GM12878 (cell line): ENCODE results near the gene AHCYL2. TPM values are rescaled to one million over a fixed set of nuclear protein-coding genes. Genes with fewer than 3 reads are reported as not detected.

ENCODE experiments used
- ATAC-seq: fragments of 200-7000 bp; cut with Tn5 transposase; 3 replicates; pipeline ENCODE4 v1.9.1; 2020; ENCODE audit warnings: mild to moderate bottlenecking, moderate library complexity
- BruUV-seq: library from RNA; stranded (reverse); fragments of 400-500 nt; replicated peaks from 2 replicates; lab custom pipeline; 2021; lab: Mats Ljungman, UMichigan
- CTCF ChIA-PET: fragments of 300-600 bp; sonication (Branson Sonifier 250); formaldehyde crosslinking; extraction: SDS; loops from one replicate; lab custom pipeline; 2021; ENCODE audit warnings: inconsistent platforms; lab: Yijun Ruan, JAX
- POLR2A ChIA-PET: fragments of 350-600 bp; formaldehyde crosslinking; extraction: SDS; loops from one replicate; lab custom pipeline; 2021; ENCODE audit warnings: inconsistent platforms; lab: Charles Lee
- RAD21 ChIA-PET: fragments of 300-600 bp; sonication (Branson Sonifier 250); formaldehyde crosslinking; loops from one replicate; lab custom pipeline; 2023; ENCODE audit warnings: antibody characterized with exemption; ENCODE audit not compliant: unreplicated experiment; lab: Charles Lee
- SMC1A ChIA-PET: fragments of 300-600 bp; sonication (Branson Sonifier 250); formaldehyde crosslinking; loops from one replicate; lab custom pipeline; 2023; ENCODE audit not compliant: unreplicated experiment, uncharacterized antibody; lab: Charles Lee
- DNase-seq: peaks from one replicate; pipeline ENCODE4 v3.0.0-alpha.2; 2011; ENCODE audit warnings: low read depth, low spot score
- FAIRE-seq: peaks from 3 replicates; lab custom pipeline; 2011; peaks lifted over from hg19 to GRCh38; lab: Jason Lieb, UNC
- H2AFZ ChIP-seq: 2 replicates; pipeline ENCODE4 v1.6.0; 2011; ENCODE audit warnings: low read depth, low read length, control low read depth; ENCODE audit not compliant: control insufficient read depth
- H3K27ac ChIP-seq: 2 replicates; pipeline ENCODE4 v1.5.1; 2011; ENCODE audit warnings: control low read depth; ENCODE audit not compliant: control insufficient read depth, insufficient read depth
- H3K27me3 ChIP-seq, 2 experiments: replicated peaks in 1 of 2; 2 replicates each; pipeline versions ENCODE4 v1.6.0 to v1.6.1; 2011; ENCODE audit warnings: low read length in 1 of 2; ENCODE audit not compliant: control insufficient read depth in 2 of 2, insufficient read depth in 2 of 2
- H3K36me3 ChIP-seq, 2 experiments: 2 replicates each; pipeline ENCODE4 v1.5.1; 2011; ENCODE audit warnings: low read length in 1 of 2; ENCODE audit not compliant: control insufficient read depth in 2 of 2, insufficient read depth in 2 of 2
- H3K4me1 ChIP-seq: 2 replicates; pipeline ENCODE4 v1.6.1; 2011; ENCODE audit warnings: mild to moderate bottlenecking, low read length, moderate library complexity, mixed read lengths; ENCODE audit not compliant: control insufficient read depth, insufficient read depth
- H3K4me2 ChIP-seq: 2 replicates; pipeline ENCODE4 v1.6.0; 2011; ENCODE audit warnings: control low read depth; ENCODE audit not compliant: control insufficient read depth, insufficient read depth
- H3K4me3 ChIP-seq: fragments of 200-600 bp; sonication (generic); 2 replicates; pipeline ENCODE4 v1.5.1; 2016
- H3K79me2 ChIP-seq: 2 replicates; pipeline ENCODE4 v1.6.0; 2011; ENCODE audit warnings: low read length; ENCODE audit not compliant: control insufficient read depth, insufficient read depth
- H3K9ac ChIP-seq: 2 replicates; pipeline ENCODE4 v1.8.0; 2011; ENCODE audit warnings: low read length, control low read depth, mixed read lengths; ENCODE audit not compliant: control insufficient read depth, insufficient read depth
- H3K9me3 ChIP-seq: replicated peaks from 3 replicates; pipeline ENCODE4 v1.5.1; 2011; ENCODE audit warnings: mild to moderate bottlenecking, low read length; ENCODE audit not compliant: control insufficient read depth, insufficient read depth
- H4K20me1 ChIP-seq: 2 replicates; pipeline ENCODE4 v1.6.0; 2011; ENCODE audit not compliant: control insufficient read depth, insufficient read depth
- ASH2L ChIP-seq: fragments of 300-600, 200-600 bp; sonication (generic); IDR thresholded peaks from 2 replicates; pipeline ENCODE4 v1.6.1; 2017; ENCODE audit warnings: low read depth, mild to moderate bottlenecking, borderline replicate concordance
- MTA3 ChIP-seq: IDR thresholded peaks from 2 replicates; pipeline ENCODE4 v1.6.1; 2012; ENCODE audit warnings: low read length, inconsistent platforms, borderline replicate concordance
- NR2C1 ChIP-seq: fragments of 450-650 bp; IDR thresholded peaks from 2 replicates; pipeline ENCODE4 v1.6.1; 2017; ENCODE audit warnings: antibody characterized with exemption, mild to moderate bottlenecking, moderate library complexity
- STAT1 ChIP-seq: fragments of 450-650 bp; conservative IDR thresholded peaks from 2 replicates; pipeline ENCODE4 v1.6.1; 2014; ENCODE audit warnings: antibody characterized with exemption, mild to moderate bottlenecking
- TCF7 ChIP-seq: IDR thresholded peaks from 2 replicates; pipeline ENCODE4 v1.6.1; 2014; ENCODE audit warnings: antibody characterized with exemption, borderline replicate concordance
- YBX1 ChIP-seq: fragments of 450-650 bp; IDR thresholded peaks from 2 replicates; pipeline ENCODE4 v1.6.1; 2016; ENCODE audit warnings: antibody characterized with exemption
- WGBS: methylation state at CpG from one replicate; pipeline ENCODE4 v1.1.6; 2016; ENCODE audit warnings: low lambda C conversion rate; ENCODE audit not compliant: insufficient replicate concordance, insufficient coverage; ENCODE audit errors: missing lambda C conversion rate; 5-methylcytosine and 5-hydroxymethylcytosine counted together
- in situ Hi-C: fragments of 300-500 bp; cut with MboI; formaldehyde crosslinking; loops from 9 replicates; pipeline ENCODE4 v1.14.3; 2018; ENCODE audit warnings: mixed read lengths
- intact Hi-C: fragments of 100-400 bp; cut with micrococcal nuclease; formaldehyde crosslinking; loops from one replicate; pipeline ENCODE4 v1.14.2; 2022; ENCODE audit not compliant: unreplicated experiment
- polyA plus RNA-seq, 11 experiments: library from polyadenylated mRNA; depleted of rRNA in 4 of 11; unstranded in 6 of 11; stranded (reverse) in 5 of 11; fragments of >200 nt; fragmentation: Nextera tagmentation in 4 of 11; fragmentation: Illumina TruSeq in 1 of 11; extraction: Ambion mirVana in 4 of 11; extraction: Trizol in 1 of 11; gene quantifications; 1 replicate in 1 of 11; 2 replicates in 10 of 11; pipeline versions ENCODE4 v1.2.1 to v1.2.3, GENCODE V29; 2011 to 2016; ENCODE audit warnings: inconsistent platforms in 2 of 11, missing spikeins in 2 of 11, low read depth in 1 of 11
- total RNA-seq, 4 experiments: library from RNA; depleted of rRNA in 3 of 4; stranded (reverse); fragments of >200 nt in 3 of 4; fragmentation: Illumina TruSeq in 1 of 4; extraction: Trizol in 1 of 4; gene quantifications; 2 replicates each; pipeline versions ENCODE4 v1.2.1 to v1.2.3, GENCODE V29; 2013 to 2021
- TF ChIP-seq, protein P1 (sequence below): fragments of 450-650 bp; formaldehyde crosslinking; IDR thresholded peaks from 2 replicates; pipeline ENCODE4 v1.5.0; 2022; ENCODE audit warnings: mild to moderate bottlenecking, missing genetic modification characterization
- TF ChIP-seq, protein P2 (sequence below): IDR thresholded peaks from 2 replicates; pipeline ENCODE4 v1.6.1; 2012; ENCODE audit warnings: low read length, inconsistent platforms

Gene AHCYL2
- total and polyA plus RNA-seq, 10 of the 15 experiments (the other 5 are each of a cell fraction or from before 2014, with no cell fraction given), result 1.7 to 29.1 (median 5.4) TPM

DNA sequence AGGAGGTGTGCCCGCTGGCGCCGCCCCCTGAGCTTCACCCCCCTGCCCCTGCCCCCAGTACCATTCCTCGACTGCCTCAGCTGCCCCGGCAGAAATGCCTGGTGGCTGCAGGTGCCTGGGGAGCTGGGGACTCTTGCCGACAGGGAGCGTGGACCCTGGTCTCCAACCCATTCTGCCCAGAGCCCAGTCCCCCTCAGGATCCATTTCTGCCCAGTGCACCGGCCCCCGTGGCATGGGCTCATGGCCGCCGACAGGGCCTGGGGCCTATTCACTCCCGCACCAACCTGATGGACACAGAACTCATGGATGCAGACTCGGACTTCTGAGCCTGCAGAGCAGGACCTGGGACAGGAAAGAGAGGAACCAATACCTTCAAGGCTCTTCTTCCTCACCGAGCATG lies 12.7 kb upstream of the AHCYL2 start:
- Histone ChIP-seq H3K4me2 (no peak overlapping the region), H3K9ac (no peak overlapping the region), H3K79me2 (no peaks in the 10 kb centered on the region), H3K4me1 (no peaks in the 10 kb centered on the region), H3K4me3 (no peak overlapping the region), H3K27me3 (no peaks in the 10 kb centered on the region), H3K9me3 (no peaks in the 10 kb centered on the region), H3K27ac (no peak overlapping the region), H4K20me1 (no peaks in the 10 kb centered on the region), H2AFZ (no peak overlapping the region), H3K36me3 (peaks cover 0 to 3% of the 10 kb centered on the region in 2 experiments; a peak in 1 of 4 replicates)
- SMC1A ChIA-PET, result interaction anchor here (2.3 to 5.8 kb wide), 2 partner anchors 46 to 47 kb away, joined by 7 to 70 read pairs; no protein-coding TSS in a partner anchor
- RAD21 ChIA-PET, result interaction anchor here (1.1 to 7.3 kb wide), 4 partner anchors 45 to 328 kb away, joined by 4 to 67 read pairs (median 10); no protein-coding TSS in a partner anchor
- POLR2A ChIA-PET, result interaction anchor here (0.9 to 1.0 kb wide), 2 partner anchors 48 to 273 kb away, joined by 3 read pairs; no protein-coding TSS in a partner anchor
- intact Hi-C loops, result loop anchor here (10.0 kb wide), 1 partner anchor 247 kb away; no protein-coding TSS in a partner anchor
- FAIRE-seq (no peak), DNase-seq (no peak), ATAC-seq (no peak)
- CTCF ChIA-PET, result interaction anchor here (0.9 to 9.6 kb wide), 5 partner anchors 46 to 345 kb away, joined by 4 to 109 read pairs (median 9); no protein-coding TSS in a partner anchor
- WGBS, result 79% methylated on average over 7 of the region's 14 CpGs
- in situ Hi-C loops, result loop anchor here (5.0 kb wide), 1 partner anchor 305 kb away; no protein-coding TSS in a partner anchor
- TF ChIP-seq STAT1, result no peak
- no peak for TF ChIP-seq YBX1
- no peak for TF ChIP-seq MTA3
- TF ChIP-seq, protein P1, sequence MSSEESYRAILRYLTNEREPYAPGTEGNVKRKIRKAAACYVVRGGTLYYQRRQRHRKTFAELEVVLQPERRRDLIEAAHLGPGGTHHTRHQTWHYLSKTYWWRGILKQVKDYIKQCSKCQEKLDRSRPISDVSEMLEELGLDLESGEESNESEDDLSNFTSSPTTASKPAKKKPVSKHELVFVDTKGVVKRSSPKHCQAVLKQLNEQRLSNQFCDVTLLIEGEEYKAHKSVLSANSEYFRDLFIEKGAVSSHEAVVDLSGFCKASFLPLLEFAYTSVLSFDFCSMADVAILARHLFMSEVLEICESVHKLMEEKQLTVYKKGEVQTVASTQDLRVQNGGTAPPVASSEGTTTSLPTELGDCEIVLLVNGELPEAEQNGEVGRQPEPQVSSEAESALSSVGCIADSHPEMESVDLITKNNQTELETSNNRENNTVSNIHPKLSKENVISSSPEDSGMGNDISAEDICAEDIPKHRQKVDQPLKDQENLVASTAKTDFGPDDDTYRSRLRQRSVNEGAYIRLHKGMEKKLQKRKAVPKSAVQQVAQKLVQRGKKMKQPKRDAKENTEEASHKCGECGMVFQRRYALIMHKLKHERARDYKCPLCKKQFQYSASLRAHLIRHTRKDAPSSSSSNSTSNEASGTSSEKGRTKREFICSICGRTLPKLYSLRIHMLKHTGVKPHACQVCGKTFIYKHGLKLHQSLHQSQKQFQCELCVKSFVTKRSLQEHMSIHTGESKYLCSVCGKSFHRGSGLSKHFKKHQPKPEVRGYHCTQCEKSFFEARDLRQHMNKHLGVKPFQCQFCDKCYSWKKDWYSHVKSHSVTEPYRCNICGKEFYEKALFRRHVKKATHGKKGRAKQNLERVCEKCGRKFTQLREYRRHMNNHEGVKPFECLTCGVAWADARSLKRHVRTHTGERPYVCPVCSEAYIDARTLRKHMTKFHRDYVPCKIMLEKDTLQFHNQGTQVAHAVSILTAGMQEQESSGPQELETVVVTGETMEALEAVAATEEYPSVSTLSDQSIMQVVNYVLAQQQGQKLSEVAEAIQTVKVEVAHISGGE (CRISPR knock-in tag), result no peak
- TF ChIP-seq, protein P2, sequence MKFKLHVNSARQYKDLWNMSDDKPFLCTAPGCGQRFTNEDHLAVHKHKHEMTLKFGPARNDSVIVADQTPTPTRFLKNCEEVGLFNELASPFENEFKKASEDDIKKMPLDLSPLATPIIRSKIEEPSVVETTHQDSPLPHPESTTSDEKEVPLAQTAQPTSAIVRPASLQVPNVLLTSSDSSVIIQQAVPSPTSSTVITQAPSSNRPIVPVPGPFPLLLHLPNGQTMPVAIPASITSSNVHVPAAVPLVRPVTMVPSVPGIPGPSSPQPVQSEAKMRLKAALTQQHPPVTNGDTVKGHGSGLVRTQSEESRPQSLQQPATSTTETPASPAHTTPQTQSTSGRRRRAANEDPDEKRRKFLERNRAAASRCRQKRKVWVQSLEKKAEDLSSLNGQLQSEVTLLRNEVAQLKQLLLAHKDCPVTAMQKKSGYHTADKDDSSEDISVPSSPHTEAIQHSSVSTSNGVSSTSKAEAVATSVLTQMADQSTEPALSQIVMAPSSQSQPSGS, result no peak
- TF ChIP-seq NR2C1, result no peak
- TF ChIP-seq ASH2L, result no peak
- TF ChIP-seq TCF7, result no peak
- BruUV-seq, result no TSS peak
